HG02623 (cell line): ENCODE results near the gene RSPRY1.
"Not testable (repeated sequence)": the region's sequence is repeated elsewhere in the genome, so short reads cannot be mapped to it uniquely, and the experiment has no call there.

Experiments
- ATAC-seq: cut with Tn5 transposase; IDR thresholded peaks from one replicate; pipeline ENCODE4 v1.9.1; 2021; ENCODE audit warnings: moderate library complexity; ENCODE audit not compliant: unreplicated experiment

Gene RSPRY1

GRCh38 chr16:57252148-57252721 lies 66.1 kb downstream of the RSPRY1 start:
- ATAC-seq, result no peak

GRCh38 chr16:57253466-57253865 lies 67.3 kb downstream of the RSPRY1 start:
- ATAC-seq, result no peak

- ATAC-seq, result no peak
Observed at GRCh38 chr16:57255686-57256415, 69.7 kb downstream of the RSPRY1 start.

GRCh38 chr16:57256601-57257395 lies 70.7 kb downstream of the RSPRY1 start:
- ATAC-seq, result no peak

- no peak for ATAC-seq
Observed at GRCh38 chr16:57257455-57258070, 71.4 kb downstream of the RSPRY1 start.

GRCh38 chr16:57258226-57258909 lies 72.2 kb downstream of the RSPRY1 start:
- no peak for ATAC-seq

- ATAC-seq, result no peak
Observed at GRCh38 chr16:57258910-57259475, 72.9 kb downstream of the RSPRY1 start.

- no peak for ATAC-seq
Observed at GRCh38 chr16:57260294-57260929, 74.3 kb downstream of the RSPRY1 start.

- ATAC-seq, result no peak
Observed at GRCh38 chr16:57261806-57262205, 75.7 kb downstream of the RSPRY1 start.

- ATAC-seq, result no peak
Observed at GRCh38 chr16:57262841-57263540, 76.9 kb downstream of the RSPRY1 start.

GRCh38 chr16:57263541-57264351 lies 77.6 kb downstream of the RSPRY1 start:
- ATAC-seq, result no peak

- no peak for ATAC-seq
Observed at GRCh38 chr16:57264381-57264780, 78.3 kb downstream of the RSPRY1 start.

- ATAC-seq, result no peak
Observed at GRCh38 chr16:57264950-57265371, 78.8 kb downstream of the RSPRY1 start.

- no peak for ATAC-seq
Observed at GRCh38 chr16:57265850-57266530, 79.9 kb downstream of the RSPRY1 start.

GRCh38 chr16:57266531-57267260 lies 80.6 kb downstream of the RSPRY1 start:
- no peak for ATAC-seq

- not testable (repeated sequence) for ATAC-seq
Observed at GRCh38 chr16:57267343-57267742, 81.2 kb downstream of the RSPRY1 start.
